RKO (cell line): Measurements from ENCODE around the gene MIPOL1.
A peak's percentile ranks its signal among the peaks of the same experiment; 100 is the strongest.
"Not testable (repeated sequence)": the region's sequence is repeated elsewhere in the genome, so short reads cannot be mapped to it uniquely, and the experiment has no call there.

Experiments
- DNase-seq: peaks from one replicate; pipeline ENCODE4 v3.0.0-alpha.2; 2016; ENCODE audit warnings: low spot score

MIPOL1 gene

GRCh38 chr14:37284760-37285159, 87.0 kb downstream of the MIPOL1 start:
- no peak for DNase-seq

GRCh38 chr14:37285220-37285619, 87.5 kb downstream of the MIPOL1 start:
- no peak for DNase-seq

- no peak for DNase-seq
Observed at GRCh38 chr14:37289688-37290087, 92.0 kb downstream of the MIPOL1 start.

DNA sequence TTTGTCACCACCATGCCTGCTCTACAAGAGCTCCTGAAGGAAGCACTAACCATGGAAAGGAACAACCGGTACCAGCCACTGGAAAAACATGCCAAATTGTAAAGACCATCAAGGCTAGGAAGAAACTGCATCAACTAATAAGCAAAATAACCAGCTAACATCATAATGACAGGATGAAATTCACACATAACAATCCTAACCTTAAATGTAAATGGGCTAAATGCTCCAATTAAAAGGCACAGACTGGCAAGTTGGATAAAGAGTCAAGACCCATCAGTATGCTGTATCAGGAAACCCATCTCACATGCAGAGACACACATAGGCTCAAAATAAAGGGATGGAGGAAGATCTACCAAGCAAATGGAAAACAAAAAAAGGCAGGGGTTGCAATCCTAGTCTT, 97.5 kb downstream of the MIPOL1 start:
- not testable (repeated sequence) for DNase-seq

DNA sequence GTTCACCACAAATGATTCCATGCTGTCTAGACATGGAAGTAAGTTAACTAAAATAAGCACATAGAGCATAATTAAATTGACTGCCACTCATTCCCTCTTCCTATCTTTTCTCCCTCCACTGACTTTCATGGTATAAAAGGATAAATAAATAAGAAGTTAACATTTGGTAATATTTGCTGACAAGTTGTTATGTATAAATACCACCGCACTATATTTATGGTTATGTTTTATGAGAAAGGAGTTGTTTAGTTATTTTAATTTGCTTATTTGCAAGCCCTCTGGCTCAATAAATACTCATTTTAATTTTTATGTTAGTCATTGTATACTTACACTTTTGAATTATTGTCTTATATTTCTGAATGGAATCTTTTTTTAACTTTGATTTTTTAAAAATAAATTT, 113.5 kb downstream of the MIPOL1 start:
- no peak for DNase-seq

DNA sequence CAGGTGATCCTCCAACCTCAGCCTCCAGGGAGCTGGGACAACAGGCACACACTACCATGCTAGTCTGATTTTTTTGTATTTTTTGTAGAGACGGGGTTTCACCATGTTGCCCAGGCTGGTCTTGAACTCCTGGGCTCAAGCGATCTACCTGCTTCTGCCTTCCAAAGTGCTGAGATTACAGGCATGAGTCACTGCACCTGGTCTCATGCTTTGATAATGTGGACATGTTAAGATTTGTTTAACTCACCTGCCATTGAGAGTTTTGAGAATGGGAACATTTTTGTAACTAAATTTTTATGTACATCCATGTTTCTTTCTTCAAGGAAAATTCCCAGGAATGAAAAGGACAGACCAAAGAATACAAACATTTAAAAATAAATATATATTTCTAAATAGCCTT, 121.2 kb downstream of the MIPOL1 start:
- DNase-seq: no peak

DNA sequence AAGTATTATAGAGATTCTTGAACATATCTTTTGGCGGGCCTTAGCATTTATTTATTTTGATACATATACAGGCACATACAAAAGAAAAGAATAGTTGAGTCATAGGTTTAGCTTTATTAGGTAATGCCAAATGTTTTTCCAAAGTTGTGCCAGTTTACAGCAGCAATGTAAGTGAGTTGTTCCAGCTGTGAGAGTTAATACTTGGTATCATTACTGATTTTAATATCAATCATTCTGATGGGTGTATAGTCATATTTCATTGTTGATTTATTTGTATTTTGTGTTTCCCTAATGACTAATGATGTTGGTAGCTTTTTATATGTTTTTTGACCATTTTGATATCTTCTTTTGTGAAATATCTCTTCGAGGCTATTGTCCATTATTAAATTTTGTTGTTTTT, 122.4 kb downstream of the MIPOL1 start:
- no peak for DNase-seq

DNA sequence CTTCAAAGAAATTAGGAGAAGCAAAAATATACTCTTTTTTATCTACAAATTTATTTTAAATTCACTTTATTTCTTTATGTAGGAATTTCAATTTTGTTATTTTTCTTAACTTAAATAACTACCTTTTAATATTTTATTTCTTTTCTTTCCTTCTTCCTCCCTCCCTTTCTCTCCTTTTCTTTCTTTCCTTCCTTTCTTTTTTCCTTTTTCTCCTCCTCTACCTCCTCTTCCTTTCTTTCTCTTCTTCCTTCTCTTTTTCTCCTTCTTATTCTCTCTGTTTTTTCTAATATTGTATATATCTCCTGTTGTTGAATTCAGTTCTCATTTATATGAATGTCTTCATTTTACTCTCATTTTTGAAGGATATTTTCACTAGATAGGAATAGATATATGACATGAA, 127.6 kb downstream of the MIPOL1 start:
- no peak for DNase-seq

DNA sequence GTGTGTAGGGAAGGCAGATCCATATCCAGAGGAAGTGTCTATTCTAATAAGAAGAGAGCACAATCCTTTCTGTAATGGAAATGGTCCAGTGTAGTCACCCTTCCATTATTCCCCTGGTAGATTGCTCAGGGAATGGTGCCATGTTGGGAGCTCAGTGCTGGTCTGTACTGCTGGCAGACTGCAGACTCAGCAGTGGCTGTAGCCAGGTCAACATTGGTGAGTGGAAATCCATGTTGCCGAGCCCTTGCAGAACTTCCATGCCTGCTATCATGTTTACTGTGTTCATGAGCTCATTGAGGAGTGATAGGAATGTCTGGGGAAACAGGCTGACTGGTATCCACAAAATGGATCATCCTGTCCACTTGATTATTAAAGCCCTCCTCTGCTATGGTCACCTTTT, 128.7 kb downstream of the MIPOL1 start:
- no peak for DNase-seq

- DNase-seq: not testable (repeated sequence)
Observed at GRCh38 chr14:37327933-37328332, 130.2 kb downstream of the MIPOL1 start.

DNA sequence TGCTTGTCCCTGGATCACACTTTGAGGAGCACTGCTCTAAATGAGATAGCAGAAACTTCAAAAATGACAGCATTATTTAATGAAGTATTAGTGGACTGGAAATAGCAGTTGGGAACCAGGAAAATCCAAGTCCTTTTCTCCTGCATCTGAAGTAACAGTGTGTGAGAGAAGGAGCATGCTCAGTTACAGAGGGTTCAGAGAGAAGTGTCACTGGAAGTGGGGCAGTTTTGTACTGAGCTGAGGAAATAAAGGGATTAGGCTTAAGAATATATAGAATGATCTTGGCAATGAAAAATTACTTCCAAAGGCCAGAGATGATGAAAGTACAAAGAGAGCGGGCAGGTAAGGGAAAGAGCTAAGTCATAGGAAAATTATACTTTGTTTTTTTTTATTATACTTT, 130.9 kb downstream of the MIPOL1 start:
- no peak for DNase-seq

DNA sequence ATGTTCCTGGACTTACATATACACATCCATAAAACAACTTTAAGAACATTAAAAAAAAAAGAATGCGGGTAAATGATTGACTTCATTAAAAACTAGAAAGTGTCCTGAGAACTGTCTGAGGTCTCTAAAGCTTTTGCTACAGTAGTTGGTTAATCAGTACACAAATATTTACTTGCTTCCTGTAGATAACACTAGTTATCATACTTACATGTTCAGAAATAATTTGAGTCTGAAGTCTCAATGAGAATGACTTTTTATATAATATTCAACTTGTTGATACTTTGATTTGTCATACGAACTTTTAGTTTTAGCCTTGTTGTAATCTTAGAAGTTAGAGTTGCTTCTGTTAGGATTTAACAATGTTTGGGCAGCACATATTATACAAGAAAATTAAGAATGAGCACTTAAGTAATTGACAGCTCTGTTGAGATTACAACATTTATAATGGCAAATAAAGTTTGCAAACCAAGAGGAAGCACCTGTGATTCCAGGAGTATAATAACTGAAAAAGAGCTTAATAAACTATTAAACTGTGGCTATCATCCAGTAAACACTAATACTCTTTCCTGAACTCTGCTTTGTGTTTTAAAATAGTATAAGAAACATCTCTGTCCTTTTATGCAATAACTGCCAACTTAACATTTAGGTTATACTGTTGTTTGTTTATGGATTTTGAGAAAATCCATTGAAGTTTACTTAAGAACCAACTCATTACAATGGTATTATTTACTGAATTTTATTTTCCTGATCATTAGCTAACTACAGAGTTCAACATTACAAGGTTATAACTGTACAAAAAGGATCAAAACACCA, 131.7 kb downstream of the MIPOL1 start:
- DNase-seq: no peak

DNA sequence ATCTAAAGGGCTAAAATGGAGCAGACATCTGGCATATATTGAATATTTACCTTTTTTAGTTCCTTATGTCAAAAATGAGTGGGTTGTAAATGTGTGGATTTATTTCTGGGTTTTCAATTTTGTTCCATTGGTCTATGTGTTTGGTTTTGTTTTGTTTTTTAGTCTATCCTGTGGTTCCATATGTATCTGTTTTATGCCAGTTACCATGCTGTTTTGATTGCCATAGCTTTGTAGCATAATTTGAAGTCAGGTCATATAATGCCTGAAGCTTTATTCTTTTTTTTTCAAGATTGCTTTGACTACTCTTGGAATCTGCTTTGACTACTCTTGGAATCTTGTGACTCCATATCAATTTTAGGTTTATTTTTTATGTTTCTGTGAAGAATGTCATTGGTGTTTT, 133.2 kb downstream of the MIPOL1 start:
- DNase-seq: no peak

DNA sequence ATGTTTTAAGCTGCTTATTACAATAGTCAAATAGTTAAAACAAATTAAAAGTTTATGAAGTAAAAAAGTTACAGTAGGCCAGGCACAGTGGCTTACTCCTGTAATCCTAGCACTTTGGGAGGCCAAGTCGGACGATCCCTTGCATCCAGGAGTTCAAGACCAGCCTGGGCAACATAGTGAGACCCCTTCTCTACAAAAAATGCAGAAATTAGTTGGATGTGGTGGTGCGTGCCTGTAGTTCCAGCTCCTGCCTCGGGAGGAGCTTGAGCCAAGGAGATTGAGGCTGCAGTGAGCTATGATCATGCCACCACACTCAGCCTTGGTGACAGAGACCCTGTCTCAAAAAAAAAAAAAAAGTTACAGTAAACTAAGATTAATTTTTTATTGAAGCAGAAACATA, 142.6 kb downstream of the MIPOL1 start:
- peak; percentile 19 for DNase-seq

GRCh38 chr14:37343307-37344094, 145.8 kb downstream of the MIPOL1 start:
- no peak for DNase-seq

DNA sequence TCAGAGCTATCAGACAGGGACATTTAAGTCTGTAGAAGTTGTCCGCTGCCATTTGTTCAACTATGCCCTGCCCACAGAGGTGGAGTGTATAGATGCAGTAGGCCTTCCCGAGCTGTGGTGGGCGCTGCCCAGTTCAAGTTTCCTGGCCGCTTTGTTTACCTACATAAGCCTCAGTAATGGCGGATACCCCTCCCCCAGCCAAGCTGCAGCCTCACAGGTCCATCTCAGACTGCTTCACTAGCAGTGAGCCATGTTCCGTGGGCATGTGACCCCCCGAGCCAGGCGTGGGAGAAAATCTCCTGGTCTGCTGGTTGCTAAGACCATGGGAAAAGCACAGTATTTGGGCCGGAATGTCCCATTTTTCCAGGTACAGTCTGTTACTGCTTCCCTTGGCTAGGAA, 165.9 kb downstream of the MIPOL1 start:
- no peak for DNase-seq

- DNase-seq: no peak
Observed at GRCh38 chr14:37369425-37369824, 171.7 kb downstream of the MIPOL1 start.

DNA sequence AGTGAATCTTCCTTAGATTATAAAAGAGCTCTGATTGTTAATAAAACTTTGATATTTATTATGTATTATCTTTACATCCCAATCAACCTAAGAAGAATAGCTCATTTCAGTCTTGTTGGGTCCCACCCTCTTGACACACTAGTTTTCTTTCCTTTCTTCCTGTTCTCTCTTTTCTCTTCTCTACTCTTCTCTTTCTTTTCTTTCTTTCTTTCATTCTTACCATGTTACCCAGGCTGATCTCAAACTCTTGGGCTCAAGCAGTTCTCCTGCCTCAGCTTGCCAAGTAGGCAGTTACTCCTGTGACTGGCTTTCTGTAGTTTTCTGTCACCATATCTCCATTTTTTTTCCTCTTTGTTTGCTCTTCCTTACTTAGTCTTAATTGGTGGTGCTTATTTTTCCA, 177.8 kb downstream of the MIPOL1 start:
- no peak for DNase-seq

GRCh38 chr14:37376944-37377609, 179.3 kb downstream of the MIPOL1 start:
- DNase-seq: no peak

- no peak for DNase-seq
Observed at GRCh38 chr14:37384870-37385596, 187.3 kb downstream of the MIPOL1 start.

- not testable (repeated sequence) for DNase-seq
Observed at GRCh38 chr14:37397157-37397940, 199.6 kb downstream of the MIPOL1 start.

DNA sequence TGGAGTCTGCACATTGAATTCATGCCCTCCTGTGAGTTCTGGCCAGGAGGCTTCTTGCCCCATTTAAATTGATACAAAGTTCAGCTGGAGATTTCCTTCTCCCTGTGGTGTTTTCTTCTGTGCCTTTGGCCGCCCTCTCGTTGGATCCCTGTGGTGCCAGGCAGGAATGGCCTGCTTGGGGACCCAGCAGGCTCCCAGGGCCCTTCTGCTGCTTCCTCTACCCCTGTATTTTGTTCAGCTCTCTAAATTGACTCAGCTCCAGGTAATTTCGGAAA, 200.1 kb downstream of the MIPOL1 start:
- DNase-seq: no peak
